ENCODE measurements around the gene TLE4. TPM values are rescaled to one million over a fixed set of nuclear protein-coding genes. Genes with fewer than 3 reads are reported as not detected.
A peak's percentile ranks its signal among the peaks of the same experiment; 100 is the strongest.

Gene TLE4
- polyA plus RNA-seq, 3 donors: 21.0 to 107 (median 21.7) TPM

GRCh38 chr9:79662537-79662956, 90.8 kb downstream of the TLE4 start:
- H3K4me3 ChIP-seq (replicated peaks in 1 of 3; ENCODE audit: low read depth in 2 of 3, low read length in 3 of 3): no peak overlapping the region
- intact Hi-C loops (cut with micrococcal nuclease): no loop called here
- no peak for DNase-seq
- Mint-ChIP-seq H3K4me3 (no peak overlapping the region), H3K9me3 (no peaks in the 10 kb centered on the region), H3K27me3 (ENCODE audit: low read depth in 3 of 3) (no peaks in the 10 kb centered on the region), H3K36me3 (peaks cover 47 to 55% of the 10 kb centered on the region in 2 donors), H3K4me1 (peaks cover 34% of the 10 kb centered on the region), H3K27ac (peak overlapping the region; percentile 1 to 86 (median 42))
- no peaks in the 10 kb centered on the region for H3K27me3 ChIP-seq (ENCODE audit: control insufficient read depth in 2 of 2, insufficient read depth in 2 of 2, low read length in 2 of 2)
- TF ChIP-seq CTCF (IDR thresholded peaks at IDR 0.05): no peak
- no peak overlapping the region for H2AFZ ChIP-seq (ENCODE audit: insufficient read depth, low read depth, low read length, poor library complexity, severe bottlenecking)
- H3K9ac ChIP-seq (ENCODE audit: insufficient read depth, low read length, poor library complexity, severe bottlenecking): no peak overlapping the region
- no peak overlapping the region for H3K4me2 ChIP-seq (replicated peaks; ENCODE audit: extremely low read depth, low read length, poor library complexity, severe bottlenecking)
- H3K79me2 ChIP-seq (ENCODE audit: insufficient read depth, low read length): peaks cover 62% of the 10 kb centered on the region
- no CpG with 5 or more reads among the region's 6 CpGs for WGBS (ENCODE audit: insufficient coverage)
- peaks cover 8 to 12% of the 10 kb centered on the region in 2 donors for H3K4me1 ChIP-seq (ENCODE audit: control insufficient read depth in 1 of 2, insufficient read depth in 2 of 2, low read length in 2 of 2)
- no peaks in the 10 kb centered on the region for H3K9me3 ChIP-seq (replicated peaks in 1 of 2; ENCODE audit: control insufficient read depth in 1 of 2, insufficient read depth in 1 of 2, low read length in 2 of 2)
- H3K27ac ChIP-seq (ENCODE audit: low read depth in 1 of 2, low read length in 2 of 2): peak overlapping the region in 1 of 2 donors; percentile 34
- H4K20me1 ChIP-seq (ENCODE audit: insufficient read depth, low read length): peaks cover 89% of the 10 kb centered on the region
- H3K36me3 ChIP-seq (replicated peaks in 1 of 2; ENCODE audit: control insufficient read depth in 1 of 2, insufficient read depth in 2 of 2, low read length in 2 of 2): peaks cover 17 to 41% of the 10 kb centered on the region in 2 donors

GRCh38 chr9:79663300-79663699, 91.5 kb downstream of the TLE4 start:
- Histone ChIP-seq H2AFZ (ENCODE audit: insufficient read depth, low read depth, low read length, poor library complexity, severe bottlenecking) (no peak overlapping the region), H3K36me3 (replicated peaks in 1 of 2; ENCODE audit: control insufficient read depth in 1 of 2, insufficient read depth in 2 of 2, low read length in 2 of 2) (peaks cover 12 to 41% of the 10 kb centered on the region in 2 donors), H3K9me3 (replicated peaks in 1 of 2; ENCODE audit: control insufficient read depth in 1 of 2, insufficient read depth in 1 of 2, low read length in 2 of 2) (no peaks in the 10 kb centered on the region), H3K4me1 (ENCODE audit: control insufficient read depth in 1 of 2, insufficient read depth in 2 of 2, low read length in 2 of 2) (peaks cover 8 to 12% of the 10 kb centered on the region in 2 donors), H3K27ac (ENCODE audit: low read depth in 1 of 2, low read length in 2 of 2) (peak overlapping the region in 1 of 2 donors; percentile 53), H3K79me2 (ENCODE audit: insufficient read depth, low read length) (peaks cover 69% of the 10 kb centered on the region), H3K4me3 (replicated peaks in 1 of 3; ENCODE audit: low read depth in 2 of 3, low read length in 3 of 3) (no peak overlapping the region), H3K4me2 (replicated peaks; ENCODE audit: extremely low read depth, low read length, poor library complexity, severe bottlenecking) (no peak overlapping the region), H3K27me3 (ENCODE audit: control insufficient read depth in 2 of 2, insufficient read depth in 2 of 2, low read length in 2 of 2) (no peaks in the 10 kb centered on the region), H4K20me1 (ENCODE audit: insufficient read depth, low read length) (peaks cover 89% of the 10 kb centered on the region), H3K9ac (ENCODE audit: insufficient read depth, low read length, poor library complexity, severe bottlenecking) (no peak overlapping the region)
- H3K27ac Mint-ChIP-seq: peak overlapping the region in 1 of 7 donors; percentile 14
- 50% methylated on average over 4 of the region's 6 CpGs for WGBS (ENCODE audit: insufficient coverage)
- no peak for TF ChIP-seq CTCF (IDR thresholded peaks at IDR 0.05)
- peaks cover 34% of the 10 kb centered on the region for H3K4me1 Mint-ChIP-seq
- peaks cover 45 to 56% of the 10 kb centered on the region in 2 donors for H3K36me3 Mint-ChIP-seq
- no peak overlapping the region for H3K4me3 Mint-ChIP-seq
- intact Hi-C loops (cut with micrococcal nuclease): no loop called here
- H3K9me3 Mint-ChIP-seq: no peaks in the 10 kb centered on the region
- no peaks in the 10 kb centered on the region for H3K27me3 Mint-ChIP-seq (ENCODE audit: low read depth in 3 of 3)
- DNase-seq: no peak

Measured in CD14-positive monocyte (primary cell).